ENCODE results near the gene GTF2IRD1. TPM values are rescaled to one million over a fixed set of nuclear protein-coding genes. Genes with fewer than 3 reads are reported as not detected.

Gene GTF2IRD1
- total and polyA plus RNA-seq, 2 of the 13 experiments (the other 11 are each of a cell fraction or from before 2014, with no cell fraction given), result 16.5 to 26.7 TPM

- no TSS peak for BruUV-seq (replicated peaks)
- TF ChIP-seq ZNF446 (CRISPR knock-in tag; IDR thresholded peaks at IDR 0.05), result no peak
- no peak for TF ChIP-seq EP300 (IDR thresholded peaks at IDR 0.05; ENCODE audit: low read depth in 2 of 2, low read length in 2 of 2)
- no peak for TF ChIP-seq EP300 (CRISPR knock-in tag; IDR thresholded peaks at IDR 0.05; ENCODE audit: borderline replicate concordance)
- TF ChIP-seq ZNF709 (CRISPR knock-in tag; IDR thresholded peaks at IDR 0.05), result no peak
- TF ChIP-seq ZBTB7B (CRISPR knock-in tag; IDR thresholded peaks at IDR 0.05), result no peak
- no peak for TF ChIP-seq HOXA9 (CRISPR knock-in tag; IDR thresholded peaks at IDR 0.05; ENCODE audit: borderline replicate concordance)
- TF ChIP-seq ZNF558 (CRISPR knock-in tag; IDR thresholded peaks at IDR 0.05; ENCODE audit: borderline replicate concordance), result no peak
- TF ChIP-seq POLR2G (IDR thresholded peaks at IDR 0.05; ENCODE audit: low read depth, low read length), result no peak
- TF ChIP-seq BRCA1 (CRISPR knock-in tag; IDR thresholded peaks at IDR 0.05), result no peak
- TF ChIP-seq, protein P1, sequence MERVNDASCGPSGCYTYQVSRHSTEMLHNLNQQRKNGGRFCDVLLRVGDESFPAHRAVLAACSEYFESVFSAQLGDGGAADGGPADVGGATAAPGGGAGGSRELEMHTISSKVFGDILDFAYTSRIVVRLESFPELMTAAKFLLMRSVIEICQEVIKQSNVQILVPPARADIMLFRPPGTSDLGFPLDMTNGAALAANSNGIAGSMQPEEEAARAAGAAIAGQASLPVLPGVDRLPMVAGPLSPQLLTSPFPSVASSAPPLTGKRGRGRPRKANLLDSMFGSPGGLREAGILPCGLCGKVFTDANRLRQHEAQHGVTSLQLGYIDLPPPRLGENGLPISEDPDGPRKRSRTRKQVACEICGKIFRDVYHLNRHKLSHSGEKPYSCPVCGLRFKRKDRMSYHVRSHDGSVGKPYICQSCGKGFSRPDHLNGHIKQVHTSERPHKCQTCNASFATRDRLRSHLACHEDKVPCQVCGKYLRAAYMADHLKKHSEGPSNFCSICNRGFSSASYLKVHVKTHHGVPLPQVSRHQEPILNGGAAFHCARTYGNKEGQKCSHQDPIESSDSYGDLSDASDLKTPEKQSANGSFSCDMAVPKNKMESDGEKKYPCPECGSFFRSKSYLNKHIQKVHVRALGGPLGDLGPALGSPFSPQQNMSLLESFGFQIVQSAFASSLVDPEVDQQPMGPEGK (CRISPR knock-in tag; IDR thresholded peaks at IDR 0.05), result peak; percentile 14; the same call in 1 of the 2 replicates
- no peak for TF ChIP-seq HNRNPH1 (optimal IDR thresholded peaks at IDR 0.05; ENCODE audit: low read depth, low read length)
- TF ChIP-seq TGIF2 (CRISPR knock-in tag; IDR thresholded peaks at IDR 0.05), result 0 out of 2 replicates have a peak, but pooled peaks have one; percentile 19
- TF ChIP-seq ZNF792 (CRISPR knock-in tag; IDR thresholded peaks at IDR 0.05), result no peak
- TF ChIP-seq, protein P2, sequence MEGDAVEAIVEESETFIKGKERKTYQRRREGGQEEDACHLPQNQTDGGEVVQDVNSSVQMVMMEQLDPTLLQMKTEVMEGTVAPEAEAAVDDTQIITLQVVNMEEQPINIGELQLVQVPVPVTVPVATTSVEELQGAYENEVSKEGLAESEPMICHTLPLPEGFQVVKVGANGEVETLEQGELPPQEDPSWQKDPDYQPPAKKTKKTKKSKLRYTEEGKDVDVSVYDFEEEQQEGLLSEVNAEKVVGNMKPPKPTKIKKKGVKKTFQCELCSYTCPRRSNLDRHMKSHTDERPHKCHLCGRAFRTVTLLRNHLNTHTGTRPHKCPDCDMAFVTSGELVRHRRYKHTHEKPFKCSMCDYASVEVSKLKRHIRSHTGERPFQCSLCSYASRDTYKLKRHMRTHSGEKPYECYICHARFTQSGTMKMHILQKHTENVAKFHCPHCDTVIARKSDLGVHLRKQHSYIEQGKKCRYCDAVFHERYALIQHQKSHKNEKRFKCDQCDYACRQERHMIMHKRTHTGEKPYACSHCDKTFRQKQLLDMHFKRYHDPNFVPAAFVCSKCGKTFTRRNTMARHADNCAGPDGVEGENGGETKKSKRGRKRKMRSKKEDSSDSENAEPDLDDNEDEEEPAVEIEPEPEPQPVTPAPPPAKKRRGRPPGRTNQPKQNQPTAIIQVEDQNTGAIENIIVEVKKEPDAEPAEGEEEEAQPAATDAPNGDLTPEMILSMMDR (CRISPR knock-in tag; IDR thresholded peaks at IDR 0.05), result peak; percentile 84
- TF ChIP-seq, protein P3, sequence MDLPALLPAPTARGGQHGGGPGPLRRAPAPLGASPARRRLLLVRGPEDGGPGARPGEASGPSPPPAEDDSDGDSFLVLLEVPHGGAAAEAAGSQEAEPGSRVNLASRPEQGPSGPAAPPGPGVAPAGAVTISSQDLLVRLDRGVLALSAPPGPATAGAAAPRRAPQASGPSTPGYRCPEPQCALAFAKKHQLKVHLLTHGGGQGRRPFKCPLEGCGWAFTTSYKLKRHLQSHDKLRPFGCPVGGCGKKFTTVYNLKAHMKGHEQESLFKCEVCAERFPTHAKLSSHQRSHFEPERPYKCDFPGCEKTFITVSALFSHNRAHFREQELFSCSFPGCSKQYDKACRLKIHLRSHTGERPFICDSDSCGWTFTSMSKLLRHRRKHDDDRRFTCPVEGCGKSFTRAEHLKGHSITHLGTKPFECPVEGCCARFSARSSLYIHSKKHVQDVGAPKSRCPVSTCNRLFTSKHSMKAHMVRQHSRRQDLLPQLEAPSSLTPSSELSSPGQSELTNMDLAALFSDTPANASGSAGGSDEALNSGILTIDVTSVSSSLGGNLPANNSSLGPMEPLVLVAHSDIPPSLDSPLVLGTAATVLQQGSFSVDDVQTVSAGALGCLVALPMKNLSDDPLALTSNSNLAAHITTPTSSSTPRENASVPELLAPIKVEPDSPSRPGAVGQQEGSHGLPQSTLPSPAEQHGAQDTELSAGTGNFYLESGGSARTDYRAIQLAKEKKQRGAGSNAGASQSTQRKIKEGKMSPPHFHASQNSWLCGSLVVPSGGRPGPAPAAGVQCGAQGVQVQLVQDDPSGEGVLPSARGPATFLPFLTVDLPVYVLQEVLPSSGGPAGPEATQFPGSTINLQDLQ (CRISPR knock-in tag; IDR thresholded peaks at IDR 0.05), result no peak
- TF ChIP-seq ZNF816 (CRISPR knock-in tag; IDR thresholded peaks at IDR 0.05; ENCODE audit: borderline replicate concordance), result no peak
- TF ChIP-seq ZNF691 (CRISPR knock-in tag; IDR thresholded peaks at IDR 0.05; ENCODE audit: borderline replicate concordance, low read depth), result no peak
These were observed 91.2 kb downstream of the GTF2IRD1 start for GRCh38 chr7:74544706-74545469.

More at GRCh38 chr7:74544706-74545469, 91.2 kb downstream of the GTF2IRD1 start:
- H3K27ac ChIP-seq (ENCODE audit: extremely low read length, insufficient read depth, low read length), result no peak overlapping the region
- in situ Hi-C loops (cut with HindIII; ENCODE audit: extremely low pct_ligation_motif_present, low pct_unique_long_range_greater_than_20kb) (loop anchor here (5.0 kb wide), 1 partner anchor 123 kb away; no protein-coding TSS in a partner anchor), intact Hi-C loops (cut with micrococcal nuclease; ENCODE audit: unreplicated experiment) (loop anchor here (1.0 to 2.0 kb wide), 2 partner anchors 93 to 126 kb away; no protein-coding TSS in a partner anchor)
- peak; percentile 83 for ATAC-seq
- no peaks in the 10 kb centered on the region for H3K4me1 ChIP-seq (ENCODE audit: insufficient read depth, low read length)
- peak; percentile 44 for DNase-seq (ENCODE audit: low spot score)
- peak; percentile 92 for FAIRE-seq
- no peaks in the 10 kb centered on the region for H4K20me1 ChIP-seq (ENCODE audit: insufficient read depth, low read length)
- H3K9me3 ChIP-seq (ENCODE audit: low read length), result no peaks in the 10 kb centered on the region
- POLR2A ChIA-PET, result no interaction called here
- peaks cover 11 to 22% of the 10 kb centered on the region in 2 experiments; a peak in 4 of 5 replicates for H3K36me3 ChIP-seq (replicated peaks in 1 of 2; ENCODE audit: control insufficient read depth in 1 of 2, insufficient read depth in 2 of 2, low read length in 2 of 2)
- H3K4me3 ChIP-seq (replicated peaks in 1 of 3; ENCODE audit: insufficient read depth in 1 of 3, low read depth in 2 of 3, low read length in 3 of 3), result no peak overlapping the region
- no peak overlapping the region for H3K4me2 ChIP-seq (ENCODE audit: low read depth, low read length)
- CTCF ChIA-PET (ENCODE audit: low intra/inter-chr PET ratio, low total read pairs), result interaction anchor here (1.0 to 2.6 kb wide), 3 partner anchors 95 to 132 kb away, joined by 4 to 17 read pairs (median 13); no protein-coding TSS in a partner anchor
- no peak overlapping the region for H2AFZ ChIP-seq (ENCODE audit: low read length)
- H3K9ac ChIP-seq (ENCODE audit: insufficient read depth, low read depth, low read length), result no peak overlapping the region
- 94% methylated on average over 7 of the region's 12 CpGs for WGBS (ENCODE audit: low lambda C conversion rate)
- no peaks in the 10 kb centered on the region for H3K27me3 ChIP-seq (ENCODE audit: control insufficient read depth in 1 of 2, insufficient read depth in 2 of 2, low read length in 2 of 2)
- no peaks in the 10 kb centered on the region for H3K79me2 ChIP-seq (ENCODE audit: insufficient read depth, low read length)
